NCI-H2107 (cell line): ENCODE measurements around the gene SF3A2.

Experiments used
- DNase-seq: peaks from one replicate; lab custom pipeline; 2025; lab: John Stamatoyannopoulos, UW

The SF3A2 gene

GRCh38 chr19:2291185-2291751 lies 54.6 kb downstream of the SF3A2 start:
- no peak for DNase-seq

- no peak for DNase-seq
These were observed 58.2 kb downstream of the SF3A2 start for GRCh38 chr19:2294687-2295335.

- no peak for DNase-seq
These were observed 59.5 kb downstream of the SF3A2 start for GRCh38 chr19:2296141-2296540.
